ENCODE results near the gene UBQLN2.

- no peak for TF ChIP-seq CTCF (IDR thresholded peaks at IDR 0.05)
- TF ChIP-seq POLR2AphosphoS5 (IDR thresholded peaks at IDR 0.05) = no peak
- no peak for TF ChIP-seq EP300 (IDR thresholded peaks at IDR 0.05)
These were observed 1.8 kb downstream of the UBQLN2 start for GRCh38 chrX:56564921-56565840.
